CD14-positive monocyte (primary cell): ENCODE data around the gene TRAPPC12. TPM values are rescaled to one million over a fixed set of nuclear protein-coding genes. Genes with fewer than 3 reads are reported as not detected.

ENCODE experiments used
- DNase-seq, 3 donors: peaks; one replicate each; pipeline ENCODE4 v3.0.0-alpha.2; 2011 to 2022
- H2AFZ ChIP-seq: 2 replicates; pipeline ENCODE4 v1.6.0; 2012; ENCODE audit warnings: mild to moderate bottlenecking, low read depth, low read length, inconsistent platforms; ENCODE audit not compliant: insufficient read depth, poor library complexity, severe bottlenecking
- H3K27ac ChIP-seq, 2 donors: 1 replicate in 1 of 2; 2 replicates in 1 of 2; pipeline ENCODE4 v1.5.1; 2012 to 2013; ENCODE audit warnings: low read length in 2 of 2, control low read depth in 1 of 2, inconsistent platforms in 1 of 2, low read depth in 1 of 2, mild to moderate bottlenecking in 1 of 2
- H3K27me3 ChIP-seq, 2 donors: one replicate each; pipeline versions ENCODE4 v1.6.0 to v1.6.1; 2011 to 2013; ENCODE audit warnings: low read length in 2 of 2; ENCODE audit not compliant: control insufficient read depth in 2 of 2, insufficient read depth in 2 of 2
- H3K36me3 ChIP-seq, 2 donors: replicated peaks in 1 of 2; 1 replicate in 1 of 2; 2 replicates in 1 of 2; pipeline versions ENCODE4 v1.5.1 to v1.6.1; 2012 to 2013; ENCODE audit warnings: low read length in 2 of 2, control low read depth in 1 of 2, inconsistent platforms in 1 of 2, mild to moderate bottlenecking in 1 of 2; ENCODE audit not compliant: insufficient read depth in 2 of 2, control insufficient read depth in 1 of 2
- H3K4me1 ChIP-seq, 2 donors: 1 replicate in 1 of 2; 2 replicates in 1 of 2; pipeline versions ENCODE4 v1.5.1 to v1.6.1; 2012 to 2013; ENCODE audit warnings: low read length in 2 of 2, control low read depth in 1 of 2, inconsistent platforms in 1 of 2, mild to moderate bottlenecking in 1 of 2, moderate library complexity in 1 of 2; ENCODE audit not compliant: insufficient read depth in 2 of 2, control insufficient read depth in 1 of 2
- H3K4me2 ChIP-seq: replicated peaks from 2 replicates; pipeline ENCODE3; 2012; ENCODE audit warnings: low read length, moderate library complexity, mild to moderate bottlenecking; ENCODE audit not compliant: poor library complexity, severe bottlenecking; ENCODE audit errors: extremely low read depth
- H3K4me3 ChIP-seq, 3 experiments: fragments of 200-600 bp in 1 of 3; sonication (generic) in 1 of 3; replicated peaks in 1 of 3; 1 replicate in 2 of 3; 2 replicates in 1 of 3; pipeline ENCODE4 v1.5.1; 2011 to 2013; ENCODE audit warnings: low read length in 3 of 3, mild to moderate bottlenecking in 3 of 3, control low read depth in 2 of 3, low read depth in 2 of 3, inconsistent platforms in 1 of 3, moderate library complexity in 1 of 3
- H3K79me2 ChIP-seq: 2 replicates; pipeline ENCODE4 v1.6.0; 2012; ENCODE audit warnings: mild to moderate bottlenecking, control low read depth, inconsistent platforms, low read length, moderate library complexity; ENCODE audit not compliant: insufficient read depth
- H3K9ac ChIP-seq: 2 replicates; pipeline ENCODE4 v1.6.0; 2017; ENCODE audit warnings: low read length, mild to moderate bottlenecking; ENCODE audit not compliant: insufficient read depth, poor library complexity, severe bottlenecking
- H3K9me3 ChIP-seq, 2 donors: replicated peaks in 1 of 2; 1 replicate in 1 of 2; 2 replicates in 1 of 2; pipeline versions ENCODE4 v1.5.1 to v1.6.1; 2012 to 2013; ENCODE audit warnings: low read length in 2 of 2, control low read depth in 1 of 2; ENCODE audit not compliant: control insufficient read depth in 1 of 2, insufficient read depth in 1 of 2
- H4K20me1 ChIP-seq: 2 replicates; pipeline ENCODE4 v1.6.0; 2012; ENCODE audit warnings: mild to moderate bottlenecking, low read length, control low read depth, moderate library complexity; ENCODE audit not compliant: insufficient read depth
- H3K27ac Mint-ChIP-seq, 7 donors: one replicate each; pipeline ENCODE4 v1.8.0; 2020; ENCODE audit warnings: mild to moderate bottlenecking in 7 of 7, mixed read lengths in 7 of 7, moderate library complexity in 6 of 7, inconsistent platforms in 2 of 7
- H3K27me3 Mint-ChIP-seq, 3 donors: one replicate each; pipeline ENCODE4 v1.8.0; 2021 to 2022; ENCODE audit warnings: low read depth in 3 of 3, mild to moderate bottlenecking in 3 of 3, mixed read lengths in 3 of 3, moderate library complexity in 3 of 3, inconsistent platforms in 1 of 3
- H3K36me3 Mint-ChIP-seq, 2 donors: one replicate each; pipeline ENCODE4 v1.8.0; 2020; ENCODE audit warnings: mixed read lengths in 2 of 2, inconsistent platforms in 1 of 2, mild to moderate bottlenecking in 1 of 2
- H3K4me1 Mint-ChIP-seq: one replicate; pipeline ENCODE4 v1.8.0; 2020; ENCODE audit warnings: mild to moderate bottlenecking, mixed read lengths
- H3K4me3 Mint-ChIP-seq, 2 donors: one replicate each; pipeline ENCODE4 v1.8.0; 2020; ENCODE audit warnings: mild to moderate bottlenecking in 2 of 2, mixed read lengths in 2 of 2, moderate library complexity in 1 of 2
- H3K9me3 Mint-ChIP-seq, 7 donors: one replicate each; pipeline ENCODE4 v1.8.0; 2020 to 2022; ENCODE audit warnings: mixed read lengths in 7 of 7, mild to moderate bottlenecking in 6 of 7, moderate library complexity in 6 of 7, inconsistent platforms in 2 of 7
- WGBS: methylation state at CpG from one replicate; pipeline ENCODE4 v1.1.5; 2013; ENCODE audit warnings: missing lambda C conversion rate; ENCODE audit not compliant: insufficient coverage; 5-methylcytosine and 5-hydroxymethylcytosine counted together
- intact Hi-C, 2 donors: fragments of 100-400 bp; cut with micrococcal nuclease; formaldehyde crosslinking; loops; one replicate each; pipeline versions ENCODE4 v1.15.0 to v1.15.1; 2023
- polyA plus RNA-seq, 3 donors: library from polyadenylated mRNA; depleted of rRNA in 1 of 3; unstranded in 2 of 3; stranded (reverse) in 1 of 3; fragments of 300-500 nt in 2 of 3; fragments of >200 nt in 1 of 3; fragmentation: Illumina TruSeq in 2 of 3; gene quantifications; 1 replicate in 2 of 3; 2 replicates in 1 of 3; pipeline ENCODE4 v1.2.3, GENCODE V29; 2012 to 2021
- TF ChIP-seq, protein P1 (sequence below): fragments of 200-600 bp; IDR thresholded peaks from one replicate; pipeline ENCODE4 v1.8.0; 2022; ENCODE audit warnings: antibody characterized with exemption, mild to moderate bottlenecking

The TRAPPC12 gene
- polyA plus RNA-seq, 3 donors = 26.6 to 72.1 (median 44.7) TPM

GRCh38 chr2:3345621-3346020, 33.9 kb upstream of the TRAPPC12 start:
- no peaks in the 10 kb centered on the region for H3K4me1 ChIP-seq
- 100% methylated on average over 2 of the region's 7 CpGs for WGBS
- H3K36me3 Mint-ChIP-seq = peaks cover 42 to 56% of the 10 kb centered on the region in 2 donors

GRCh38 chr2:3348767-3349166, 30.7 kb upstream of the TRAPPC12 start:
- Histone ChIP-seq H3K9ac (no peak overlapping the region), H3K4me2 (no peak overlapping the region), H3K27me3 (no peaks in the 10 kb centered on the region), H3K4me1 (no peaks in the 10 kb centered on the region), H2AFZ (no peak overlapping the region), H3K36me3 (peaks cover 19 to 72% of the 10 kb centered on the region in 2 donors), H3K79me2 (no peaks in the 10 kb centered on the region), H3K4me3 (no peak overlapping the region), H3K9me3 (peaks cover 22 to 40% of the 10 kb centered on the region in 2 donors), H3K27ac (no peak overlapping the region), H4K20me1 (no peaks in the 10 kb centered on the region)
- 98% methylated on average over 12 of the region's 12 CpGs for WGBS
- DNase-seq = no peak
- intact Hi-C loops = no loop called here
- H3K27ac Mint-ChIP-seq = no peak overlapping the region
- peaks cover 54 to 75% of the 10 kb centered on the region in 2 donors for H3K36me3 Mint-ChIP-seq
- H3K4me1 Mint-ChIP-seq = no peaks in the 10 kb centered on the region
- H3K27me3 Mint-ChIP-seq = peaks cover 0 to 2% (median 0%) of the 10 kb centered on the region in 3 donors
- peaks cover 19 to 42% (median 35%) of the 10 kb centered on the region in 7 donors for H3K9me3 Mint-ChIP-seq
- no peak overlapping the region for H3K4me3 Mint-ChIP-seq
- TF ChIP-seq, protein P1, sequence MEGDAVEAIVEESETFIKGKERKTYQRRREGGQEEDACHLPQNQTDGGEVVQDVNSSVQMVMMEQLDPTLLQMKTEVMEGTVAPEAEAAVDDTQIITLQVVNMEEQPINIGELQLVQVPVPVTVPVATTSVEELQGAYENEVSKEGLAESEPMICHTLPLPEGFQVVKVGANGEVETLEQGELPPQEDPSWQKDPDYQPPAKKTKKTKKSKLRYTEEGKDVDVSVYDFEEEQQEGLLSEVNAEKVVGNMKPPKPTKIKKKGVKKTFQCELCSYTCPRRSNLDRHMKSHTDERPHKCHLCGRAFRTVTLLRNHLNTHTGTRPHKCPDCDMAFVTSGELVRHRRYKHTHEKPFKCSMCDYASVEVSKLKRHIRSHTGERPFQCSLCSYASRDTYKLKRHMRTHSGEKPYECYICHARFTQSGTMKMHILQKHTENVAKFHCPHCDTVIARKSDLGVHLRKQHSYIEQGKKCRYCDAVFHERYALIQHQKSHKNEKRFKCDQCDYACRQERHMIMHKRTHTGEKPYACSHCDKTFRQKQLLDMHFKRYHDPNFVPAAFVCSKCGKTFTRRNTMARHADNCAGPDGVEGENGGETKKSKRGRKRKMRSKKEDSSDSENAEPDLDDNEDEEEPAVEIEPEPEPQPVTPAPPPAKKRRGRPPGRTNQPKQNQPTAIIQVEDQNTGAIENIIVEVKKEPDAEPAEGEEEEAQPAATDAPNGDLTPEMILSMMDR = no peak

More at GRCh38 chr2:3345621-3346020, 33.9 kb upstream of the TRAPPC12 start:
- Histone ChIP-seq H3K27me3 (no peaks in the 10 kb centered on the region), H2AFZ (no peak overlapping the region), H3K27ac (no peak overlapping the region), H3K9me3 (peaks cover 11 to 26% of the 10 kb centered on the region in 2 donors), H4K20me1 (no peaks in the 10 kb centered on the region), H3K4me3 (no peak overlapping the region), H3K79me2 (no peaks in the 10 kb centered on the region), H3K36me3 (peaks cover 5 to 49% of the 10 kb centered on the region in 2 donors), H3K9ac (no peak overlapping the region), H3K4me2 (no peak overlapping the region)
- intact Hi-C loops = no loop called here
- no peak for DNase-seq
- TF ChIP-seq, protein P1 = no peak
- no peaks in the 10 kb centered on the region for H3K4me1 Mint-ChIP-seq
- H3K27me3 Mint-ChIP-seq = peaks cover 0 to 4% (median 0%) of the 10 kb centered on the region in 3 donors
- peaks cover 12 to 26% (median 19%) of the 10 kb centered on the region in 7 donors for H3K9me3 Mint-ChIP-seq
- H3K4me3 Mint-ChIP-seq = no peak overlapping the region
- H3K27ac Mint-ChIP-seq = no peak overlapping the region
